ENCODE data around the gene TENM3.
"Not testable (repeated sequence)": the region's sequence is repeated elsewhere in the genome, so short reads cannot be mapped to it uniquely, and the experiment has no call there.

TENM3 gene

DNA sequence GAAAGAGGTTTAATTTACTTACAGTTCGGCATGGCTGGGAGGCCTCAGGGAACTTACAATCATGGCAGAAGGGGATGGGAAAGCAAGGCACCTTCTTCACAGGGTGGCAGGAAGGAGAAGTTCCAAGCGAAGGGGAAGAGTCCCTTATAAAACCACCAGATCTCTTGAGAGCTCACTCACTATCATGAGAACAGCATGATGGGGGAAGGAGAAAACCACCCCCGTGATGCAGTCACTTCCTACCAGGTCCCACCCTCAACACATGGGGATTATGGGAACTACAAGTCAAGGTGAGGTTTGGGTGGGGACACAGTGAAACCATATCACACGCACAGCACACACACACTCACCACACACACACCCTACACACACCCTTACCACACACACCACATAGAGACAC, 569.7 kb downstream of the TENM3 start:
- no peak overlapping the region for H3K4me2 ChIP-seq (ENCODE audit: low read depth, low read length, poor library complexity, severe bottlenecking)

GRCh38 chr4:182814065-182814464, 570.9 kb downstream of the TENM3 start:
- H3K4me3 ChIP-seq (ENCODE audit: insufficient read depth, low read length, poor library complexity, severe bottlenecking); H3K9me2 ChIP-seq (replicated peaks; ENCODE audit: insufficient read depth, low read length); H3K79me2 ChIP-seq (ENCODE audit: insufficient read depth, low read length); H3K9ac ChIP-seq (ENCODE audit: low read length); H3K27me3 ChIP-seq (ENCODE audit: low read length); H3K36me3 ChIP-seq (ENCODE audit: low read length); H3K4me2 ChIP-seq (ENCODE audit: low read depth, low read length, poor library complexity, severe bottlenecking); H3K27ac ChIP-seq (ENCODE audit: low read depth, low read length); H4K20me1 ChIP-seq (ENCODE audit: low read depth, low read length); H3K9me3 ChIP-seq (ENCODE audit: insufficient read depth, low read length); H2AFZ ChIP-seq (ENCODE audit: low read depth, low read length, severe bottlenecking); H3F3A ChIP-seq (ENCODE audit: insufficient read depth): not testable (repeated sequence)

More for the DNA sequence above, 569.7 kb downstream of the TENM3 start:
- no peak overlapping the region for H3K9ac ChIP-seq (ENCODE audit: low read length)
- H3K36me3 ChIP-seq (ENCODE audit: low read length) = no peaks in the 10 kb centered on the region
- no peak overlapping the region for H2AFZ ChIP-seq (ENCODE audit: low read depth, low read length, severe bottlenecking)
- TF ChIP-seq, protein P1, sequence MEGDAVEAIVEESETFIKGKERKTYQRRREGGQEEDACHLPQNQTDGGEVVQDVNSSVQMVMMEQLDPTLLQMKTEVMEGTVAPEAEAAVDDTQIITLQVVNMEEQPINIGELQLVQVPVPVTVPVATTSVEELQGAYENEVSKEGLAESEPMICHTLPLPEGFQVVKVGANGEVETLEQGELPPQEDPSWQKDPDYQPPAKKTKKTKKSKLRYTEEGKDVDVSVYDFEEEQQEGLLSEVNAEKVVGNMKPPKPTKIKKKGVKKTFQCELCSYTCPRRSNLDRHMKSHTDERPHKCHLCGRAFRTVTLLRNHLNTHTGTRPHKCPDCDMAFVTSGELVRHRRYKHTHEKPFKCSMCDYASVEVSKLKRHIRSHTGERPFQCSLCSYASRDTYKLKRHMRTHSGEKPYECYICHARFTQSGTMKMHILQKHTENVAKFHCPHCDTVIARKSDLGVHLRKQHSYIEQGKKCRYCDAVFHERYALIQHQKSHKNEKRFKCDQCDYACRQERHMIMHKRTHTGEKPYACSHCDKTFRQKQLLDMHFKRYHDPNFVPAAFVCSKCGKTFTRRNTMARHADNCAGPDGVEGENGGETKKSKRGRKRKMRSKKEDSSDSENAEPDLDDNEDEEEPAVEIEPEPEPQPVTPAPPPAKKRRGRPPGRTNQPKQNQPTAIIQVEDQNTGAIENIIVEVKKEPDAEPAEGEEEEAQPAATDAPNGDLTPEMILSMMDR (IDR thresholded peaks at IDR 0.05; ENCODE audit: insufficient read depth, low read length, poor library complexity, severe bottlenecking) = no peak
- no peak for TF ChIP-seq EZH2phosphoT487 (conservative IDR thresholded peaks at IDR 0.05; ENCODE audit: low read length)
- no peaks in the 10 kb centered on the region for H3F3A ChIP-seq (ENCODE audit: insufficient read depth)
- H3K79me2 ChIP-seq (ENCODE audit: insufficient read depth, low read length) = no peaks in the 10 kb centered on the region
- no peaks in the 10 kb centered on the region for H3K9me2 ChIP-seq (replicated peaks; ENCODE audit: insufficient read depth, low read length)
- H3K4me3 ChIP-seq (ENCODE audit: insufficient read depth, low read length, poor library complexity, severe bottlenecking) = no peak overlapping the region
- no peaks in the 10 kb centered on the region for H3K27me3 ChIP-seq (ENCODE audit: low read length)
- H4K20me1 ChIP-seq (ENCODE audit: low read depth, low read length) = no peaks in the 10 kb centered on the region
- H3K9me3 ChIP-seq (ENCODE audit: insufficient read depth, low read length) = no peaks in the 10 kb centered on the region
- no peak overlapping the region for H3K27ac ChIP-seq (ENCODE audit: low read depth, low read length)

- TF ChIP-seq, protein P1 (IDR thresholded peaks at IDR 0.05; ENCODE audit: insufficient read depth, low read length, poor library complexity, severe bottlenecking) = no peak
- TF ChIP-seq EZH2phosphoT487 (conservative IDR thresholded peaks at IDR 0.05; ENCODE audit: low read length) = no peak
These were observed 575.9 kb downstream of the TENM3 start for GRCh38 chr4:182818926-182819730.

DNA sequence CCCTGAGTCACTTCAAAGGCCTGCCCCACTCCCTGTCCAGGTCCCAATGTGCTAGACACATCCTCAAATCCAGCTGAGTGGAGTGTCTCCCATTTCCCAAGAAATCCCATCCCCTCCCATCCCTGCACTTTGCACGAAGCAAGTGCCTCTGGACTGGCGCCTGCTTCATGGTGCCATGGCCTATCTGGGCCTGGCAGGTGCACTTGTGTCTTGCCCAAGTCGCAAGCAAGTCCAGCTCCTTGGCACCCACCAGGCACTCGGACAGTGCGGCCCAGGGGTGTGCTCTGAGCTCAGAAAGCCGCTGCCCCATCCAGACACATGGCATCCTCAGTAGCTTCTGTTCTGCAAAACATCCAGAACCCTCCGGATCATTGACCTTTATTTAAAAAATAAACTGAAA, 576.5 kb downstream of the TENM3 start:
- no peak overlapping the region for H3K27ac ChIP-seq (ENCODE audit: low read depth, low read length)
- no peaks in the 10 kb centered on the region for H3K9me3 ChIP-seq (ENCODE audit: insufficient read depth, low read length)
- no peak overlapping the region for H3K4me2 ChIP-seq (ENCODE audit: low read depth, low read length, poor library complexity, severe bottlenecking)
- H3K79me2 ChIP-seq (ENCODE audit: insufficient read depth, low read length) = no peaks in the 10 kb centered on the region
- no peak overlapping the region for H2AFZ ChIP-seq (ENCODE audit: low read depth, low read length, severe bottlenecking)
- H3K9ac ChIP-seq (ENCODE audit: low read length) = no peak overlapping the region
- no peak overlapping the region for H3K4me3 ChIP-seq (ENCODE audit: insufficient read depth, low read length, poor library complexity, severe bottlenecking)
- no peaks in the 10 kb centered on the region for H3F3A ChIP-seq (ENCODE audit: insufficient read depth)
- H3K36me3 ChIP-seq (ENCODE audit: low read length) = no peaks in the 10 kb centered on the region
- no peaks in the 10 kb centered on the region for H4K20me1 ChIP-seq (ENCODE audit: low read depth, low read length)
- no peaks in the 10 kb centered on the region for H3K9me2 ChIP-seq (replicated peaks; ENCODE audit: insufficient read depth, low read length)
- no peaks in the 10 kb centered on the region for H3K27me3 ChIP-seq (ENCODE audit: low read length)
- TF ChIP-seq, protein P1 (IDR thresholded peaks at IDR 0.05; ENCODE audit: insufficient read depth, low read length, poor library complexity, severe bottlenecking) = no peak
- TF ChIP-seq EZH2phosphoT487 (conservative IDR thresholded peaks at IDR 0.05; ENCODE audit: low read length) = no peak

More at GRCh38 chr4:182818926-182819730, 575.9 kb downstream of the TENM3 start:
- no peaks in the 10 kb centered on the region for H3K36me3 ChIP-seq (ENCODE audit: low read length)
- no peaks in the 10 kb centered on the region for H4K20me1 ChIP-seq (ENCODE audit: low read depth, low read length)
- no peaks in the 10 kb centered on the region for H3K9me2 ChIP-seq (replicated peaks; ENCODE audit: insufficient read depth, low read length)
- H3K79me2 ChIP-seq (ENCODE audit: insufficient read depth, low read length) = no peaks in the 10 kb centered on the region
- no peaks in the 10 kb centered on the region for H3K9me3 ChIP-seq (ENCODE audit: insufficient read depth, low read length)
- H3K4me3 ChIP-seq (ENCODE audit: insufficient read depth, low read length, poor library complexity, severe bottlenecking) = no peak overlapping the region
- H2AFZ ChIP-seq (ENCODE audit: low read depth, low read length, severe bottlenecking) = no peak overlapping the region
- no peak overlapping the region for H3K4me2 ChIP-seq (ENCODE audit: low read depth, low read length, poor library complexity, severe bottlenecking)
- H3K9ac ChIP-seq (ENCODE audit: low read length) = no peak overlapping the region
- H3K27me3 ChIP-seq (ENCODE audit: low read length) = no peaks in the 10 kb centered on the region
- no peaks in the 10 kb centered on the region for H3F3A ChIP-seq (ENCODE audit: insufficient read depth)
- H3K27ac ChIP-seq (ENCODE audit: low read depth, low read length) = no peak overlapping the region
